GM15510 (cell line): Measurements from ENCODE around the gene MIF.

Experiments
- POLR2A ChIP-seq: IDR thresholded peaks from 3 replicates; pipeline ENCODE4 v1.6.1; 2011; ENCODE audit warnings: borderline replicate concordance; ENCODE audit not compliant: insufficient read length; ENCODE audit errors: extremely low read depth

Gene MIF

DNA sequence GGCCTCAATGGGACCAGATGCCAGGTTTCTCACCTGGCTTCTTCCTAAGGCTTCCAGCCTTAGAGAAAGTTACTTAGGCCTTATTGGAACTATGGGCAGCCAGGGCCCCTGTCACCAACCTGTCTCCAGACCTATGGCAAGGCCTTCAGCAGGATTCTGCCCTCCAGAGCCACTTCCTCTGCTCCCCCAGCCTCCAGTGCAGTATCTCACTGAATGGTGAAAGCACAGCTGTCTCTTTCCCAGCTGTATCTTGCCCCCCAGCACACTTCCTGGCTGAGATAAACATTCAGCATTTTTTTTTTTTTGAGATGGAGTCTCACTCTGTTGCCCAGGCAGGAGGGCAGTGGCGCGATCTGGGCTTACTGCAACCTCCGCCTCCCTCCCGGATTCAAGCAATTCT, 35.0 kb upstream of the MIF start:
- no peak for TF ChIP-seq POLR2A

DNA sequence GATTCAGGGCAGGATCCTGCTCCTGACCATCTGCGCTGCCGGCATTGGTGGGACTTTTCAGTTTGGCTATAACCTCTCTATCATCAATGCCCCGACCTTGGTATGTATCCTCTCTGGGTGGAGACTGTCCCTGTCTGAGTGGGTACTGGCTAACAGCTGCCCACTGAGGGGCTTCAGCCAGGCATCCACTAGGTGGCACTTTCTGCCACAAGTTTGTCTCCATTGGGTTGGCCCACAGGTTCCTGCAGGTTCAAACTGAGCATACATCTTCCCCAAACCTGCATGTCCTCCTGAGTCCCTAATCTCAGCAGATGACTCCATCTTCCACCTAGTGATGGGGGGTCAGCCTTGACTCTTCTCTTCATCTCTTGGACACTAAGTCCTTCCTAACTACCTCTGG, 32.1 kb upstream of the MIF start:
- TF ChIP-seq POLR2A, result no peak

DNA sequence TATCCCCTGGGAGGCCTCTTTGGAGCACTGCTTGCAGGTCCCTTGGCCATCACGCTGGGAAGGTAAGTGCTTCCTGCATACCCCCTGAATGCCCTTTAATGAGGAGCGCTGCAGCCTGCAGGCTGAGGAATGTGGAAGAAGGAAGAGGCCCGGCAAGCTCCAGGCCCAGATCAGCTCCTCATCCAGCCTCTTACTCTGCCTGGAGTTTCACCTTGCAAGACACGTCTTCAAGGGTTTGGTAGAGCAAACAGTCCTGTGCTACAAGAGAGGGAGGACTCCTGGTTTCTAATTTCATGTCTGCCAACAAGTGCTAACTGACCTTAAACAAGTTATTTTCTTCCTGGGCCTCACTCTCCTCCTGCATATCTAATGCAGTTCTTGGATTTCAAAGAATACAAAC, 25.6 kb upstream of the MIF start:
- TF ChIP-seq POLR2A, result no peak

DNA sequence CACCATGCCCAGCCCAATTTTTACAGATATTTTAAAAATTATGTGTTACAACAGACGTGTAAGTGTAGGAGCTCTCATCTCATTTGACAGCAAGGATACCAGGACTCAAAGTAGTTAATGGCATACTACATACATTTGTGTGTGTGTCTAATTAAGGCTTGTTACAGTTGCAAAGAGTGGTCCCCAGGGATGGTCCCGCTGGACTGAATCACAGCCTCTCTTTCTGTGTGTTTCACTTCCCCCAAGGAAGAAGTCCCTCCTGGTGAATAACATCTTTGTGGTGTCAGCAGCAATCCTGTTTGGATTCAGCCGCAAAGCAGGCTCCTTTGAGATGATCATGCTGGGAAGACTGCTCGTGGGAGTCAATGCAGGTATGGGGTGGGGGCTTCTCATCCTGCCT, 19.3 kb upstream of the MIF start:
- no peak for TF ChIP-seq POLR2A

DNA sequence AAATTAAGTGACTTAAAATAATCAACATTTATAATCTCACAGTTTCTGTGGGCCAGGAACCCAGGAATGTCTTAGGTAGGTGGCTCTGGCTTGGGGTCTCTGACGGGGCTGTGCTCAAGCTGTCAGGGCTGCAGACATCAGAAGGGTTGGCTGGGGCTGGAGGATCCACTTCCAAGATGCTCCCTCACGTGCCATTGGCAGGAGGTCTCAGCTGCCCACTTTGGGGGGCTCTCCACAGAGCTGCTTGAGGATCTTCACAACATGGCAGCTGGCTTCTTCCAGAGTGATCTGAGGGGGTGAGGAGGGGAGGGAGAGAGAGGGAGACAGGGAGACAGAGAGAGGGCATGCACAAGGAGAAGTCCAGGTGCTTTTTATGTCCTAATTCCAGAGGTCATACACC, 18.4 kb upstream of the MIF start:
- TF ChIP-seq POLR2A, result no peak

DNA sequence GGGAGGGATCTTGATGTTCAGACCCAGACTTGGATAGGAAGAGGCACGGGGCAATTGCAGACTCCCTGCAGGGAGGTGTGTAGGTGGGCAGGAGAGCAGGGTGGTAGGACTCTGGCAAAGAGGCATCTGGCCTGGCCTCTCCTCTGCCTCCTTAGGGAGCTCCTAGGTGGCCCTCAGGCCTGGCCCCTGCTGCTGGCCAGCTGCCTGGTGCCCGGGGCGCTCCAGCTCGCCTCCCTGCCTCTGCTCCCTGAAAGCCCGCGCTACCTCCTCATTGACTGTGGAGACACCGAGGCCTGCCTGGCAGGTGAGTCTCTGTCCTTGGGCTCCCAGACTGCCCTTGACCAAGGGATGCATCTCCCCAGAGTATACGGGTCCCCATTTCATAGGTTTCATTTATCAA, 16.6 kb upstream of the MIF start:
- TF ChIP-seq POLR2A, result no peak

DNA sequence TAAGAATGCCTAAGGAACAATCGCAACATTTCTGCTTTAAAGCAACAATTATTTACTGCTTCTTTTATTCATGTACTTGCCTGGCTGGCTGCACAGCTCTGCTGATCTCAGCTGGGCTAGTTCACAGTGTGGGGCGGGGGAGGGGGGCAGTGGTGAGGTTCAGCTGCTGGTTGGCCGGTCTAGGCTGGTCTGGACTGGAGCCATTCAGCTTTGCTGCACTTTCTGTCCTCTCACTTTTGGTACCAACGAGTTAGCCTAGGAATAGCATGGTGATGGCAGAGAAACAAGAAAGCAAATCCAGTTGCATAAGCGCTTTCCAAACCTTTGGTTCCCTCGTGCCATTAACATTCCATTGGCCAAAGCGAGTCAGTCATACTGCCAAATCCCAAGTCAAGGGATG, 16.0 kb upstream of the MIF start:
- no peak for TF ChIP-seq POLR2A

DNA sequence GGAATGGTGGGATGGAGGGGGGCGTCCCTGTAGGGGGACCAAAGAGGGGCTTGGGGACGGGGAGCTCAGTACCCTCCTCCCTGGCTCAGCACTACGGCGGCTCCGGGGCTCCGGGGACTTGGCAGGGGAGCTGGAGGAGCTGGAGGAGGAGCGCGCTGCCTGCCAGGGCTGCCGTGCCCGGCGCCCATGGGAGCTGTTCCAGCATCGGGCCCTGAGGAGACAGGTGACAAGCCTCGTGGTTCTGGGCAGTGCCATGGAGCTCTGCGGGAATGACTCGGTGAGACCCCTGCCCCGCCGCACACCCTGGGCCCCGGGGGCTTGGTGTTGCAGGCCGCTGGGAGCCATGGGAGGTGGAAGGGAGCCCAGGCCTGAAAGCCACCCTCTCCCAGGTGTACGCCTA, 11.8 kb upstream of the MIF start:
- TF ChIP-seq POLR2A, result no peak

DNA sequence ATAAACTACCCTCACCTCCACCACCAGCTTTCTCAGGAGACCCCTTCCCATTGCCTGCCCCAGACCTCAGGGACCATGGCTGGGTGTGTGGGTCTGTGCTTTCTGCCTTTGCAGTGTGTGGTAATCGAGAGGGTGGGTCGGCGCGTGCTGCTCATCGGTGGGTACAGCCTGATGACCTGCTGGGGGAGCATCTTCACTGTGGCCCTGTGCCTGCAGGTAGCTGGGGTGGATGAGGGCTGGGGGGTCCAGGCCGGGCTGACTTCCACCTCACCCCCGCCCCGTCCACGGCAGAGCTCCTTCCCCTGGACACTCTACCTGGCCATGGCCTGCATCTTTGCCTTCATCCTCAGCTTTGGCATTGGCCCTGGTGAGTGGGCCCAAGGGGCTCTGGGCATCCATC, 10.5 kb upstream of the MIF start:
- TF ChIP-seq POLR2A, result no peak

DNA sequence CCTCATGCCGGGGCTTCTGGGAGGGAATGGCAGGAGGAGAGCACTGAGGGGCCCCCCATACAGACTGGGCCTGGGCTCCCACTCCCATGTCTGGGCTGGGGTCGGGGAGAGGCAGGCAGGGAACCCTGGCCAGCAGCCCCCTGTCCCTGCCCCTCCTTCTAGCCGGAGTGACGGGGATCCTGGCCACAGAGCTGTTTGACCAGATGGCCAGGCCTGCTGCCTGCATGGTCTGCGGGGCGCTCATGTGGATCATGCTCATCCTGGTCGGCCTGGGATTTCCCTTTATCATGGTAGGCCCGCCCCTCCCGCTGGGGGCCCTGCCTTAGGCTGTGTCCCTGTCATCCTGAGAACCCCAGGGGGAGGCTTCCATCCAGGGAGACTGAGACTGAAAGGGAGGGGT, 10.0 kb upstream of the MIF start:
- TF ChIP-seq POLR2A, result no peak

DNA sequence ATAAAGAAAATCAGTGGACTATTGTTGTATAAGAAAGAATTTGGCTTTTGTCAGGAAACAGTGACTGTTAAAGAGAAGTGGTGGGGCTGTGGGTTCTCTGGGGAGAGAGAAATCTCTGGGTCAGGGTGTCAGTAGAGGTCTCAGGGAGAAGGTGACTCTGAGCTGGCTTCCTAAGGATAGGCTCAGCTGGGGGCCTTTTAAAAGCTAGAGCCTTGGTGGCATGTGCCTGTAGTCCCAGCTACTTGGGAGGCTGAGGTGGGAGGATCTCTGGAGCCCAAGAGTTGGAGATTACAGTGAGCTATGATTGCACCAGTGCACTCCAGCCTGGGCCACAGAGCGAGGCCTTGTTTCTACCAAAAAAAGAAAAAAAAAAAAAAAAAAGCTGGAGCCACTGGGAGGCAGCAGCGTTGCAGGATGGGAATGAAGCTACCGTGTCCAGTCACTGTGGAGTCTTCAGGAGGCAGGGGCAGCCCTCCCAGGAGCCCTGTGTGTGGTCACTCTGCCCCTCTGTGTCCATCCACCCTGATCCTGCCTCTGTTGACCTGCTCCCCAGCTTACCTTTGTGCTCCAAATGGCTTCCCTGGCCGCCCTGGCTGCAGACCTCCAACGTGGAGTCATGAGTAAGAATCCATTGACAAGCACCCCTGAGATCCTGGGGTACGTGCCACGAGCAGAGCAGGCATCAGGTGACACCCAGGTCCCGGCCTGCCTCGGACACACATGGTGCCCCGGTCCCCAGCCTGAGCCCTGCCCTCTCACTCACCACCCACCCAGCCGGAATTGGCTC, 5.4 kb upstream of the MIF start:
- TF ChIP-seq POLR2A, result no peak

DNA sequence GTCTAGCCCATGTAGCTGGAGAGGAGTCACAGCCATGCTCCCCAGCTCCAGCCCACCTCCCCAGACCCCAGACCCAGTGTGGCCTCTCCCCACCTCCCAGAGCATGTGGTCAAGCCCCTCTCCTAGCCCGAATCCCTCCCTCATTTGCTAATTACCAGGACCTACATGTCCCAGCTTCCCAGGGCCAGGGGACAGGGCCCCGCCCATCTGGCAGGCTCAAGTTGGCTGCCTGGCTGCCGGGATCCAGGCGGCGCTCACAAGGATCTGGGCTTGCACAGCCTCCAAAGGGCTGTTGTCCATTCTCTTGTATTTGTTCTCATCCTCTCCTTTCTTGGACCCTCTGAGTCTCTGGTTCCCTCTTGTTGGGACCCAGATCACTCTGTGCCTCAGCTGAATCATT, 4.6 kb upstream of the MIF start:
- TF ChIP-seq POLR2A, result no peak

DNA sequence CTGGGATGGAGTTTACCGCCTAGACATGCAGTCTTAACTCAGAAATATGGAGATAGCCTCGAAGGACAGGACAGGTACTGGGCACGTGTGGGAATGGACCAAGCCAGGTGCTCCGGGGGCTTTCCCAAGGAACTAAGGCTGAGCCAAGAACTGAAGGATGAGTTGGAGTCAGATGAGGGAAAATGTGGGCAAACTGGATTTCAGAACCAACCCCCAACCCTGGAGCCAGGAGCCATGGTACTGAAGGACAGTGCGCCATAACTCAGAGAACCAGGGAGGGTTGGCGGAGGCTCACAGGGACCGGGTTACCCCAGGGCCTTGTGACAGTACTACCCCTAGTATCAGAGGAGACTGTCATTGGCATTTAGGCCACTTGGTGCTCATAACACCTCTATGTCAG, 2.5 kb upstream of the MIF start:
- no peak for TF ChIP-seq POLR2A

DNA sequence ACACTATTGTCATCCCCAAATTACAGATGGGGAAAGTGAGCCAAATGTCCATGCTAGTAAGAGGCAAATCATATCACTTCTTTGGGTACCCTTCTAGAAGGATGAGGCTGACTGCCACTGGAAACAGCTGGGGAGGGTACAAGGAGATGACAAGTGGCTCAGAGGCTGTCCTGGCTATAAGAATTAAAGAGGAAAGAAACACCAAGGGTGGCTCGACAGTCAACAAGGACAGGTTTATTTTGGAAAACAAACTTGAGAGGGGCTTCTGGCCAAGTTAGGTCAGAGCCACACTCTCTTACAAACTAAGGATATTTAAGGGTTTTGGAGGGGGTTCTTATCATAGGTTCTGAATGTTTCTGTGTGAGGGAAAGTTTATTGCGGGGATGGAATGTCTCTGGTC, 2.1 kb upstream of the MIF start:
- TF ChIP-seq POLR2A, result no peak

DNA sequence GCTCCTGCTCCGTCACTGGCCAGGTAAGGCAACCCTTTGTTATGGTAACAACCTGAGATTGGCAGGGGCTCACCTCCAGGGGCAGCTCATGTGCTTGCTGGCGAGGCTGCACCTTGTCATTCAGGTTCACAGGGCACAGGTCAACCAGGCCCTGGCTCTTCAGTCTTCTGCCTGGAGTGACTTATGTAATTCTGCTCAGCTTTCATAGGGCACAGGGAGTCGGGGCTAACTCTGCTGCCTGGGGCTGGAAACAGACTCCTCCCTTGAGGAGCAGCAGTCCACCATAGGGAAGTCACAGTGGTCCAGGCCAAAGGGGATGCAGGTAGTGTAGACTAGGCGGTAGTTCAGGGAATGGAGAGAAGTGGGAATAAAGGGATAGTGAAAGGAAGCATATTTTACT, 1.5 kb upstream of the MIF start:
- no peak for TF ChIP-seq POLR2A

DNA sequence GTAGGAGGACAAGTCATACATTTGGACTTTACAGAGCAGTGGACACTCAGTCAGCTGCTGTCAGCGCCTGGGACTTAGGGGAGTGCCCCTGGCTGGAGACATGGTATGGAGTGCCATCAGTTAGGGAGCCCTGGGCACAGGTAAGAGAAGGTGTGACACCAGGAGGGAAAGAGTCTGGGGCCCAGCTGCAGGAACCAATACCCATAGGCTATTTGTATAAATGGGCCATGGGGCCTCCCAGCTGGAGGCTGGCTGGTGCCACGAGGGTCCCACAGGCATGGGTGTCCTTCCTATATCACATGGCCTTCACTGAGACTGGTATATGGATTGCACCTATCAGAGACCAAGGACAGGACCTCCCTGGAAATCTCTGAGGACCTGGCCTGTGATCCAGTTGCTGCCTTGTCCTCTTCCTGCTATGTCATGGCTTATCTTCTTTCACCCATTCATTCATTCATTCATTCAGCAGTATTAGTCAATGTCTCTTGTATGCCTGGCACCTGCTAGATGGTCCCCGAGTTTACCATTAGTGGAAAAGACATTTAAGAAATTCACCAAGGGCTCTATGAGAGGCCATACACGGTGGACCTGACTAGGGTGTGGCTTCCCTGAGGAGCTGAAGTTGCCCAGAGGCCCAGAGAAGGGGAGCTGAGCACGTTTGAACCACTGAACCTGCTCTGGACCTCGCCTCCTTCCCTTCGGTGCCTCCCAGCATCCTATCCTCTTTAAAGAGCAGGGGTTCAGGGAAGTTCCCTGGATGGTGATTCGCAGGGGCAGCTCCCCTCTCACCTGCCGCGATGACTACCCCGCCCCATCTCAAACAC, 850 bp upstream of the MIF start:
- TF ChIP-seq POLR2A, result no peak
